ENCODE measurements around the gene LONP2. TPM values are rescaled to one million over a fixed set of nuclear protein-coding genes. Genes with fewer than 3 reads are reported as not detected.

Gene LONP2
- total RNA-seq, 4 donors from 2014 or later: 28.2 to 88.9 (median 64.3) TPM

DNA sequence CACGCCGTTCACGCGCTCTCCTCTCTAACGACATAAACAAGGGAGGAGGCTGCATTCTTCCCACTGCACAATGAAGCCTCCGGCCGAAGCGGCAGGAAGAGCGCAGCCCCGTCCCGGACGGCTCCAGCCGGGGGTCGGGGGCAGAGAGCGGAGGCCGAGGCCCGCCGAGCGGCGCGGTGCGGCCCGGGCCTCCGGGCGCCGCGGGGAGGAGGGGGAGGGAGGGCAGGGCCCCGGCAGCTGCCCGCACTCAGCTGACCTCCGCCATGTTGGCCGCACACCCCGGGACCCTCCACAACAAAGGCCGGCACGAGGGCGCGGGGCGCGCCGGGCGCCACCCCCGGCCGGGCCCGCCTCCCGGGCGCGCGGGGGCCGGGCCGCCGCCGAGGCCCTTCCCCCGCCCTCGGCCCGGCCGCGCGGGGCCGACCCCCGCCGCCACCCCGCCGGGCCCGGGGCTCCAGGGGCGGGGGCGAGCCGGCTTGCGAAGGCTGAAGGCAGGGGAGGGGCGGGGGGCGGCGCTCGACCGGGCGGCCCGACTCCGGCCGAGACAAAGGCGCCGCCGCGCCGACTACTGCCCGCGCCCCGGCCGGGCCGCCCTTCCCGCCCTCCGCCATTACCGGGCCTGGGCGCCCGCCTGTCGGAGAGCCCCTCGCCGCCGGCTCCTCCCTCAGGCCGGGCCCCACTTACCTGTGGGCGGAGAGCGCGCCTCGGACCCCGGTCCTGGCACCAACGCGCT lies 140.6 kb downstream of the LONP2 start:
- H3K4me1 ChIP-seq: peaks cover 0 to 5% of the 10 kb centered on the region in 2 donors
- TF ChIP-seq, protein P1, sequence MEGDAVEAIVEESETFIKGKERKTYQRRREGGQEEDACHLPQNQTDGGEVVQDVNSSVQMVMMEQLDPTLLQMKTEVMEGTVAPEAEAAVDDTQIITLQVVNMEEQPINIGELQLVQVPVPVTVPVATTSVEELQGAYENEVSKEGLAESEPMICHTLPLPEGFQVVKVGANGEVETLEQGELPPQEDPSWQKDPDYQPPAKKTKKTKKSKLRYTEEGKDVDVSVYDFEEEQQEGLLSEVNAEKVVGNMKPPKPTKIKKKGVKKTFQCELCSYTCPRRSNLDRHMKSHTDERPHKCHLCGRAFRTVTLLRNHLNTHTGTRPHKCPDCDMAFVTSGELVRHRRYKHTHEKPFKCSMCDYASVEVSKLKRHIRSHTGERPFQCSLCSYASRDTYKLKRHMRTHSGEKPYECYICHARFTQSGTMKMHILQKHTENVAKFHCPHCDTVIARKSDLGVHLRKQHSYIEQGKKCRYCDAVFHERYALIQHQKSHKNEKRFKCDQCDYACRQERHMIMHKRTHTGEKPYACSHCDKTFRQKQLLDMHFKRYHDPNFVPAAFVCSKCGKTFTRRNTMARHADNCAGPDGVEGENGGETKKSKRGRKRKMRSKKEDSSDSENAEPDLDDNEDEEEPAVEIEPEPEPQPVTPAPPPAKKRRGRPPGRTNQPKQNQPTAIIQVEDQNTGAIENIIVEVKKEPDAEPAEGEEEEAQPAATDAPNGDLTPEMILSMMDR (IDR thresholded peaks at IDR 0.05): no peak
- no peak for TF ChIP-seq POLR2A (IDR thresholded peaks at IDR 0.05)
- H3K36me3 ChIP-seq: no peaks in the 10 kb centered on the region
- DNase-seq: peak; percentile 44 to 51
- H3K27me3 ChIP-seq: no peaks in the 10 kb centered on the region
- H3K4me3 ChIP-seq: peak overlapping the region; percentile 60 to 99
- no peaks in the 10 kb centered on the region for H3K9me3 ChIP-seq
- intact Hi-C loops (cut with DNase I; ENCODE audit: low total_unique reads): no loop called here
- peak overlapping the region; percentile 99 to 100 for H3K27ac ChIP-seq

DNA sequence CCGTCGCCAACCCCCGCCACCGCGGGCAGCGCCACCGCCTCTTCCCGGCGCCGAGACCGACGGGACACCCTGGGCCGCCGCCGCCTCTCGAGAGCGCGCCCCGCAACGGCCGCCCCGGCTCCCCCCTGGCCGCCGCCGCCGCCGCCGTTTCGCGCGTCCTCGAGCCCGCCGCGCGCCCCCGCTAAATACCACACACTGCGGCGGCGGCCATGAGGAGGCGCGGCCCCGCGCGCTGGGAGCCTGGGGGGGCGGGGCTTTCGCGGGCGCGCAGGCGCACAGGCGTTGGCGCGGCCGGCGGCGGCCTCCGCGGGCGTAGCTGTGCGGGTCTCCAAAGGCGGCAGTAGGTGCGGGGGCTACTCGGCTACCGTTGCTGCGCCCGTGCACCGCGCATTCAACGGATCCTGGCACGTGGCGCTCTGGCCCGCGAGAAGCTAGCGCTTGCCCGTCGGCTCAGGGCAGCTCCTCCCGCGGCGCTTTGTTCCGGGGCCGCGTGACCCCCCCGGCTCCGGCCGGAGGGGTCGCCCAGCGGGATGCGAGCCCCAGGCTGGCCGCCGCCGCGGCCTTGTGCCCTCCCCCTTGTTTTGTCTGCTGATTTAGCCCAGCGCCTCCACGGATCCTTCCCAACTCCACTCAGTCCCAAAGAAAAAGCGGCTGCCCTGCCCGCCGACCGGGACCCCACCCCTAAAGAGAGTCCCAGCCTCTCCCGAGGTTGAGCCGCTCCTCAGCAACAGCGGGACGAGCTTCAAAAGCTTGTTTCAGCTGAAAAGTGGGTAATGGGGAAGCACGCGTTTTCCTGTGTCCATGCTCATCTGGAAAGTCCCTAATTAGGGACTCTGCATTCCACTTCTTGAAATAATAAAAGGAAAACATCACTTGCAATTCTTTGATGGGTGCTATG lies 141.4 kb downstream of the LONP2 start, which contains the start of gene SIAH1:
TSS of gene SIAH1 (minus strand) at position 161 of the 898 bp plus-strand sequence. CDS start 22,985 bp downstream, outside the sequence.
- TF ChIP-seq, protein P1 (IDR thresholded peaks at IDR 0.05): peak in 2 of 4 experiments; percentile 15 to 17
- peak; percentile 91 to 94 for TF ChIP-seq POLR2A (IDR thresholded peaks at IDR 0.05)
- Histone ChIP-seq H3K9me3 (no peaks in the 10 kb centered on the region), H3K4me3 (peak within 1 kb of the TSS; percentile 60 to 99), H3K4me1 (peaks cover 0 to 5% of the 10 kb centered on the region in 2 donors), H3K27ac (peak within 1 kb of the TSS; percentile 99 to 100), H3K27me3 (no peaks in the 10 kb centered on the region), H3K36me3 (no peaks in the 10 kb centered on the region)
- intact Hi-C loops (cut with DNase I; ENCODE audit: low total_unique reads): no loop called here
- DNase-seq: peak; percentile 79 to 89

DNA sequence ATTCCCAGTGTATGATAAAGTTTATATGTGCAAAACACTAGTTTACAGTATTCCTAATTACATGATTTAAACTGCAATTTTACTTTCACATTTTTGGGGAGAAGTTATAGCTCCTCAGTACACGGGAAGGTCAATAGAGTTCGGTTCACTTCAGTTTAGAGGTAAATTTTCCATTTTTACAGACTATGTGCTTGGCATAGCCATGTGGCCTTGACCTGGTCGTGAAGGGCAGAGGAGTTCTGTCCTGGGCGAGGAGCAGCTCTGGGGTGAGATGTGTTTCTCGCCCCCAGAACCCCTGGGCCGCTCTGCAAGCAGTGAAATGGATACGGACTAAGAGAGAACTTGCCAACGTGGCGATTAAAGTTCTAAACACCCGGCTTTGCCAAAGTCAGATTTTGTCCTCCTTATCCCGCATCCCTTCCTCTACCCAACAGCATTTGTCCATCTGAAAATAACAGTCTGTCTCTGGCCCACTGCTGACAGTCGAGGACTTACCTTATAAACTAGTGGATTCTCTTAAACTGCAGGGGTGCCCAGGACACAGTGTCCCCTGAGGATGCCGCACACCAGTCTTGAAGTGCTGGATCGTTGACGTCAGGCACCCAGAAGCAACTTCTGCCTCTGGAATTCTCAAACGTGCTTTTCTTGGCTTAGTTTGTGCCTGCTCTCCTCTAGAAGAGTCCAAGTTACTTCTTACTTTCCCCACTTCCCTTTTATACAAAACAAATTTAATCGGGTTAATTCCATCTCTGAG lies 142.6 kb downstream of the LONP2 start:
- no peak for DNase-seq

DNA sequence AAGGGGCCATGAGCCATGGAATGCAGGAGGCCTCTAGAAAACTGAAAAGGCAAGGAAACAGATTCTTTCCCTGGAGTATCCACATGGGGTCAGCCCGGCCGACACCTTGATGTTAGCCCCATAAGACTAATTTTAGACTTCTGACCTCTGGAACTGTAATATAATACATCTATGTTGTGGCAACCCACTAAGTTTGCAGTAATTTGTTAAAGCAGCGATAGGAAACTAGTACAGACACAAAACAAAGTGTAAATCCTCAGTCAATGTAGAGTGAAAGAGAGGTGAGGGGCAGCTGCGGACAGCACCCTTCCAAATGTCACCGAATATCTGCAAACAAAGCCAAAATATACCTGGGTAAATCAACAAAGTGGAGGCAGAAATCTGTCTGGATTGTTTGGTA lies 148.3 kb downstream of the LONP2 start:
- H3K27me3 ChIP-seq: no peaks in the 10 kb centered on the region
- TF ChIP-seq, protein P1 (IDR thresholded peaks at IDR 0.05): no peak
- H3K9me3 ChIP-seq: no peaks in the 10 kb centered on the region
- no peaks in the 10 kb centered on the region for H3K36me3 ChIP-seq
- DNase-seq: no peak
- H3K4me1 ChIP-seq: no peaks in the 10 kb centered on the region
- intact Hi-C loops (cut with DNase I; ENCODE audit: low total_unique reads): no loop called here
- H3K4me3 ChIP-seq: no peak overlapping the region
- peak overlapping the region in 1 of 2 donors; percentile 7 for H3K27ac ChIP-seq

More for the DNA sequence above, 142.6 kb downstream of the LONP2 start:
- H3K27me3 ChIP-seq: no peaks in the 10 kb centered on the region
- no peak for TF ChIP-seq POLR2A (IDR thresholded peaks at IDR 0.05)
- TF ChIP-seq, protein P1 (IDR thresholded peaks at IDR 0.05): no peak
- peaks cover 0 to 5% of the 10 kb centered on the region in 2 donors for H3K4me1 ChIP-seq
- H3K36me3 ChIP-seq: no peaks in the 10 kb centered on the region
- no peak overlapping the region for H3K4me3 ChIP-seq
- no peaks in the 10 kb centered on the region for H3K9me3 ChIP-seq
- H3K27ac ChIP-seq: no peak overlapping the region
- intact Hi-C loops (cut with DNase I; ENCODE audit: low total_unique reads): no loop called here
